ENCODE results near the gene LSM2.

DNA sequence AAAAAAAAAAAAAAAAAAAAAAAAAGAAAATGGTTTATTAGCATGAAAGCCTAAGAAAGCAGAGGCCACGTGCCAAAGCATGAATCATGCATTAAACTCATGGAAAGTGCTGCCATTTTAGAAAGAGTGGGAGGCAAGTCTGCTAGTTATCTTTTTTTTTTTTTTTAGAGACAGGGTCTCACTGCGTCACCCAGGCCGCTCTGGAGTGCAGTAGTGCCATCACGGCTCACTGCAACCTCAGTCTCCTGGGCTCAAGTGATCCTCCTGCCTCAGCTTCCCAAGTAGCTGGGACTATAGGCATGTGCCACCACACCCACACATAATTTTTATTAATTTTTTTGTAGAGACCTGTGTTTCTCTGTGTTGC, 34.8 kb downstream of the LSM2 start:
- no peak for TF ChIP-seq POLR2AphosphoS5 (IDR thresholded peaks at IDR 0.05; ENCODE audit: insufficient read depth in 1 of 2, low read depth in 1 of 2)
- no peak for TF ChIP-seq CTCF (IDR thresholded peaks at IDR 0.05)

All from vagina (tissue), 2 donors.